Peyer's patch (tissue), 4 donors: ENCODE results near the gene FMNL2. TPM values are rescaled to one million over a fixed set of nuclear protein-coding genes. Genes with fewer than 3 reads are reported as not detected.

Experiments
- DNase-seq, 3 donors: peaks; one replicate each; pipeline ENCODE4 v3.0.0-alpha.2; 2017 to 2019
- H3K27ac ChIP-seq, 4 donors: fragments of 200-600 bp; sonication (generic); one replicate each; pipeline ENCODE4 v1.5.1; 2016 to 2019
- H3K27me3 ChIP-seq, 2 donors: fragments of 200-600 bp; sonication (generic); one replicate each; pipeline ENCODE4 v1.5.1; 2019
- H3K36me3 ChIP-seq, 3 donors: fragments of 200-600 bp; sonication (generic); one replicate each; pipeline ENCODE4 v1.5.1; 2016 to 2019
- H3K4me1 ChIP-seq, 4 donors: fragments of 200-600 bp; sonication (generic); one replicate each; pipeline ENCODE4 v1.5.1; 2016 to 2019
- H3K4me3 ChIP-seq, 4 donors: fragments of 200-600 bp; sonication (generic); 1 replicate in 3 of 4; 2 replicates in 1 of 4; pipeline ENCODE4 v1.5.1; 2016 to 2019; ENCODE audit warnings: mild to moderate bottlenecking in 1 of 4
- H3K9me3 ChIP-seq, 4 donors: fragments of 200-600 bp; sonication (generic); one replicate each; pipeline ENCODE4 v1.5.1; 2016 to 2019; ENCODE audit warnings: mild to moderate bottlenecking in 1 of 4
- POLR2A ChIP-seq, 2 donors: fragments of 450-650 bp; IDR thresholded peaks; one replicate each; pipeline ENCODE4 v1.5.1; 2017; ENCODE audit warnings: antibody characterized with exemption in 2 of 2, mild to moderate bottlenecking in 2 of 2, moderate library complexity in 2 of 2
- total RNA-seq, 4 donors: library from RNA; depleted of rRNA; stranded (reverse); fragments of >200 nt; gene quantifications; one replicate each; pipeline ENCODE4 v1.1.0, GENCODE V29; 2016
- TF ChIP-seq, protein P1 (sequence below), 6 experiments: fragments of 450-650 bp in 4 of 6; fragments of 200-600 bp in 2 of 6; sonication (generic) in 1 of 6; IDR thresholded peaks; one replicate each; pipeline ENCODE4 v1.5.1; 2017 to 2019; ENCODE audit warnings: antibody characterized with exemption in 6 of 6, mild to moderate bottlenecking in 3 of 6, moderate library complexity in 1 of 6

The FMNL2 gene
- total RNA-seq, 4 donors from 2014 or later = 7.5 to 52.0 (median 17.1) TPM

DNA sequence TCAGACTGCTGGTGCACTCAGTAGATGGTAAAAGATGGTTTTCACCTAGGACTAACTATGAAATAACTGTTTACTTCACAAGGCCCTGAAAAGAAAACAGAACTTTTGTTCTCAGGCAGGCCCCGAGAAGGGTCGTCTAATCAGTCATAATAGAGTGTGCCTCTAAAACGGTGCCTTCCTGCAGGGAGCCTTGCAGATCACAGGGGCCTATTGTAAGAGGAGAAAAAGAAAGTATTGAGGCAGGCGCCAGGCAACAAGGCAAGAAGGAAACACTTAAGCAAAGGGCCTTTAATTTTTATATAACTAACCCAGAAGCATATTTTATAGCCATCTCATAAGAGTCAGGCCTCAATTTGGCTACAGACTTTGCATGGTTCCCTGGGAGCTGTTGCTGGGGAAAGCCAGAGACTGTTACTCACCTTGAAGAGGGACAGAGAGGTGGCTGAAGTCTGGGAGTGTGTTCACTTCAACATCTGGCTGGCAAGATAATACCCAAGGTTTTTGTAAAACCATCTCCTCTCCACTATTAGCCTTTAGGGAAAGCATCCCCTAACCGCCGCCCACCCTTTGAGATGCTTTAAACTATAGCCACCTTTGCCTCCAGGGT lies 265.2 kb downstream of the FMNL2 start:
- DNase-seq = no peak
- Histone ChIP-seq H3K4me1 (no peaks in the 10 kb centered on the region), H3K27ac (no peak overlapping the region), H3K4me3 (no peak overlapping the region), H3K36me3 (no peaks in the 10 kb centered on the region), H3K9me3 (no peaks in the 10 kb centered on the region), H3K27me3 (no peaks in the 10 kb centered on the region)
- TF ChIP-seq POLR2A (IDR thresholded peaks at IDR 0.05) = no peak
- TF ChIP-seq, protein P1, sequence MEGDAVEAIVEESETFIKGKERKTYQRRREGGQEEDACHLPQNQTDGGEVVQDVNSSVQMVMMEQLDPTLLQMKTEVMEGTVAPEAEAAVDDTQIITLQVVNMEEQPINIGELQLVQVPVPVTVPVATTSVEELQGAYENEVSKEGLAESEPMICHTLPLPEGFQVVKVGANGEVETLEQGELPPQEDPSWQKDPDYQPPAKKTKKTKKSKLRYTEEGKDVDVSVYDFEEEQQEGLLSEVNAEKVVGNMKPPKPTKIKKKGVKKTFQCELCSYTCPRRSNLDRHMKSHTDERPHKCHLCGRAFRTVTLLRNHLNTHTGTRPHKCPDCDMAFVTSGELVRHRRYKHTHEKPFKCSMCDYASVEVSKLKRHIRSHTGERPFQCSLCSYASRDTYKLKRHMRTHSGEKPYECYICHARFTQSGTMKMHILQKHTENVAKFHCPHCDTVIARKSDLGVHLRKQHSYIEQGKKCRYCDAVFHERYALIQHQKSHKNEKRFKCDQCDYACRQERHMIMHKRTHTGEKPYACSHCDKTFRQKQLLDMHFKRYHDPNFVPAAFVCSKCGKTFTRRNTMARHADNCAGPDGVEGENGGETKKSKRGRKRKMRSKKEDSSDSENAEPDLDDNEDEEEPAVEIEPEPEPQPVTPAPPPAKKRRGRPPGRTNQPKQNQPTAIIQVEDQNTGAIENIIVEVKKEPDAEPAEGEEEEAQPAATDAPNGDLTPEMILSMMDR (IDR thresholded peaks at IDR 0.05) = no peak

DNA sequence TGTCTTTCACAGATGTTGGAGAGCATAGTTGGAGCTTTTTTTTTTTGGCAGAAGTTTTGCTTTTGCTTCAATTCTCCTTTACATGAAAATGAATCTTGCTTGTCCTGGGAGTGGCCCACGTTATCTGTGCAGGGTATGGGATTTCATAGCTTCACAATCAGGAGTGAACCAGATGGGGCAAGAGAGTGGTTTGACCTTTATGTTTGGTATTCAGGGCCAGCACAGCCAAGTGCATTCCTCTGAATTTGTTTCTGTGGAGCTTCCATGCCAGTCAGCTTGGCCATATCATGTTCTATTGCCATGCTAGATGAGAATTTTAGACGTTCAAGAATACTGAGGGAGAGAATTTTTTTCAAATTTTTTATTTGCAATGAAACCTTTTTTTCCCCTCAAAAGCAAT lies 265.7 kb downstream of the FMNL2 start:
- H3K27ac ChIP-seq = no peak overlapping the region
- no peaks in the 10 kb centered on the region for H3K4me1 ChIP-seq
- DNase-seq = no peak
- TF ChIP-seq POLR2A (IDR thresholded peaks at IDR 0.05) = no peak
- TF ChIP-seq, protein P1 (IDR thresholded peaks at IDR 0.05) = no peak
- H3K36me3 ChIP-seq = no peaks in the 10 kb centered on the region
- no peaks in the 10 kb centered on the region for H3K27me3 ChIP-seq
- no peaks in the 10 kb centered on the region for H3K9me3 ChIP-seq
- no peak overlapping the region for H3K4me3 ChIP-seq

DNA sequence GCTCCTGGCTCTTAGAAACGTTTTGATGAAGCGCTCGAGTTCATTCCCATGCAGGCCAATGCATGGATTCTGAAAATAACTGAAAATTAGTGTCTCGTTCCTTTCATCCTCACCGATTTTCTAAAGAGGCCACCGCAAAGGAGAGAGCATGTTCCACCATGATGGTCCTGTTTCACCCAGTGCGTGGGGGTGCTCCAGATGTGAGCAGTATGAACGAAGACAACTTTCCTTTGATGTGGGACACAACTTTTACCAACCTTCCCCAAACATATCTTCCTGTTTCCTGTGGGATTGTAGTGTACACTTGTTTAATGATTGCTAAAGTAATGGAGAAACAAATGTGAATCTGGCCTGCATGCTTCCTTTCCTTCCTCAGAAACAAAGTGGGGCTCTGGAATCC lies 267.8 kb downstream of the FMNL2 start:
- no peak for DNase-seq
- H3K9me3 ChIP-seq = no peaks in the 10 kb centered on the region

DNA sequence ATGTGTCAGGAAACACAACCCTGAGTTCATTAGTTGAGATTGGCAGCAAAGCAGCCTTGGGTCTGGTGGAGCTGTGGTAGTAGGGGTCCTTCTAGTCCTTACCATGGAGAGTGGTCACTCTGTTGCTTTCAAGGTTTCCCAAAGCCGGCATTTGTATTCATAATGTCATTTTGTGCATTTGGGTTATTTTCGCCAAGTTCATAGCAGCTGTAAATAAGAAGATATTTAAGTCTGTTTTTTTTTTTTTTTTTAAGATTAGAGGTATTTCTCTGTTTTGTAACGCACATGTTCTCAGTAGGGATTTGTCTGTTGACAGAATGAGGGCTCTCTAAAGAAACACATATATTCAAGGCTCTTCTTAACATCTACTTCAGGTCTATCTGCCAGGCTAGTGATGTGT lies 268.2 kb downstream of the FMNL2 start:
- Histone ChIP-seq H3K9me3 (no peaks in the 10 kb centered on the region), H3K27ac (no peak overlapping the region), H3K27me3 (no peaks in the 10 kb centered on the region), H3K36me3 (no peaks in the 10 kb centered on the region), H3K4me3 (no peak overlapping the region), H3K4me1 (no peaks in the 10 kb centered on the region)
- no peak for DNase-seq
- TF ChIP-seq, protein P1 (IDR thresholded peaks at IDR 0.05) = no peak
- TF ChIP-seq POLR2A (IDR thresholded peaks at IDR 0.05) = no peak

More for the DNA sequence above, 267.8 kb downstream of the FMNL2 start:
- Histone ChIP-seq H3K36me3 (no peaks in the 10 kb centered on the region), H3K4me1 (no peaks in the 10 kb centered on the region), H3K4me3 (no peak overlapping the region), H3K27me3 (no peaks in the 10 kb centered on the region), H3K27ac (no peak overlapping the region)
- TF ChIP-seq POLR2A (IDR thresholded peaks at IDR 0.05) = no peak
- TF ChIP-seq, protein P1 (IDR thresholded peaks at IDR 0.05) = no peak

DNA sequence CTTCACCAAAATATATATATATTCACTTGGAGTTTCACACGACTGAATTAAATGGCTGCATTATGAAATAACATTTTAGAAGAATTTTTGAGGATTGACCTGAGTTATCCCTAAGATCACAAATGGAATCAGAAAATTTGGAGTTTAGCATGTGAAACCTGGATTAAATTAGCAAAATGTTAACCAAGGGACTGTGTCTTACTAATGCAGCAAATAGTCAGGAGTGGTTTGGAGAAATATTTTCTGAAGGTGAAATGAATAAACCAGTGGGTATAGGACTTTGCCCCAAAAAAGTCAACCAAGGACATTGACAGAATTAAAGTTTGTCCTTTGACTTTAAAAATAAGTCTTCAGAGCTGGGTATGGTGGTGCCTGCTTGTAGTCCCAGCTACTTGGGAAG lies 271.1 kb downstream of the FMNL2 start:
- H3K27me3 ChIP-seq = no peaks in the 10 kb centered on the region
- TF ChIP-seq, protein P1 (IDR thresholded peaks at IDR 0.05) = no peak
- no peak for TF ChIP-seq POLR2A (IDR thresholded peaks at IDR 0.05)
- peaks cover 0 to under 1% (median 0%) of the 10 kb centered on the region in 4 donors for H3K4me1 ChIP-seq

DNA sequence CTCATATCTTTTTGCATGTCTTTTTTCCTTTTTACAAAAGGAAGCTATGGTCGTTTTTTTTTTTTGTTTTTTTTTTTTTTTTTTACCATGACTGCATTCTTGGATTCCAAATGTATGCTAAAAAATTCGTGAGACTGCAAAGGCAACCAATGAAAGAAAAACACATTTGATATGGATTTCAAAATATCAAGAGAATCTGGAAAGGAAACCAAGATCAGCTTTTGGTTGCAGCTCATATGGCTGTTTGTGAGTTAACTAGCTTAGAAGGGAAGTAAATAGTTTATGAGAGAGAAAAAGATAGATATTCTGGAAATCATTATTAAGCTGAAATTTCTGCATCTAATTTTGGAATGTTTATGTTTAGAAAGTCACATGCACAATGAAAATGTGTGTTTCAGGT lies 272.0 kb downstream of the FMNL2 start:
- Histone ChIP-seq H3K4me1 (peaks cover 0 to 9% (median 0%) of the 10 kb centered on the region in 4 donors), H3K9me3 (no peaks in the 10 kb centered on the region), H3K4me3 (no peak overlapping the region), H3K27me3 (no peaks in the 10 kb centered on the region), H3K27ac (no peak overlapping the region), H3K36me3 (no peaks in the 10 kb centered on the region)
- TF ChIP-seq, protein P1 (IDR thresholded peaks at IDR 0.05) = no peak
- no peak for TF ChIP-seq POLR2A (IDR thresholded peaks at IDR 0.05)
- no peak for DNase-seq

More for the DNA sequence above, 271.1 kb downstream of the FMNL2 start:
- H3K4me3 ChIP-seq = no peak overlapping the region
- H3K9me3 ChIP-seq = no peaks in the 10 kb centered on the region
- no peak overlapping the region for H3K27ac ChIP-seq
- no peaks in the 10 kb centered on the region for H3K36me3 ChIP-seq
- no peak for DNase-seq
